ENCODE measurements around the gene CXCR1.

GRCh38 chr2:218149098-218149497 is 17.7 kb downstream of the CXCR1 start:
- TF ChIP-seq, protein P1, sequence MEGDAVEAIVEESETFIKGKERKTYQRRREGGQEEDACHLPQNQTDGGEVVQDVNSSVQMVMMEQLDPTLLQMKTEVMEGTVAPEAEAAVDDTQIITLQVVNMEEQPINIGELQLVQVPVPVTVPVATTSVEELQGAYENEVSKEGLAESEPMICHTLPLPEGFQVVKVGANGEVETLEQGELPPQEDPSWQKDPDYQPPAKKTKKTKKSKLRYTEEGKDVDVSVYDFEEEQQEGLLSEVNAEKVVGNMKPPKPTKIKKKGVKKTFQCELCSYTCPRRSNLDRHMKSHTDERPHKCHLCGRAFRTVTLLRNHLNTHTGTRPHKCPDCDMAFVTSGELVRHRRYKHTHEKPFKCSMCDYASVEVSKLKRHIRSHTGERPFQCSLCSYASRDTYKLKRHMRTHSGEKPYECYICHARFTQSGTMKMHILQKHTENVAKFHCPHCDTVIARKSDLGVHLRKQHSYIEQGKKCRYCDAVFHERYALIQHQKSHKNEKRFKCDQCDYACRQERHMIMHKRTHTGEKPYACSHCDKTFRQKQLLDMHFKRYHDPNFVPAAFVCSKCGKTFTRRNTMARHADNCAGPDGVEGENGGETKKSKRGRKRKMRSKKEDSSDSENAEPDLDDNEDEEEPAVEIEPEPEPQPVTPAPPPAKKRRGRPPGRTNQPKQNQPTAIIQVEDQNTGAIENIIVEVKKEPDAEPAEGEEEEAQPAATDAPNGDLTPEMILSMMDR (IDR thresholded peaks at IDR 0.05) = no peak
- TF ChIP-seq EZH2phosphoT487 (IDR thresholded peaks at IDR 0.05) = no peak

All from neural progenitor cell (in vitro differentiated cells).